NCI-H2171 treated with DMSO at 0.1 percent for 48 hours (cell line): ENCODE measurements around the gene ADCK1.
"Not testable (repeated sequence)": the region's sequence is repeated elsewhere in the genome, so short reads cannot be mapped to it uniquely, and the experiment has no call there.

Source experiments
- DNase-seq: peaks from one replicate; lab custom pipeline; 2025; lab: John Stamatoyannopoulos, UW

The ADCK1 gene

DNA sequence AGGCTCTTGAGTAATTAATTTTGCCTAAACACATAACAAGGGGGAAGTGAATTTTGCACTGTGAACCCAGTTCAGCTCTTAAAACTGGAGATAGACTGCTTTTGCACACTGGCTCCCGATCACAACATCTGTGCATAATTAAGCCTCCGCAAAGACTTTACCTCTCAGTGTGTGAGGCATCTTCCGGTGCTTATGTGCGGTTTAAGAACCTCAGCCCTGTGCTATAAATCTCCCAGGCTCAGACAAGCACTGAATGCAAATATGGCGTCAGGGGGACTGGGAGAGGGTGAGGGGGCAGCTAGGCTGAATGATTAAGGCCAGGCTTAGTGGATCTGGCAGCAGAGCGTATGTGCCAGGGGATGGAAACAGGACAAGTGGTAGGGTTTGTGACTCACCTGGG, 103.3 kb downstream of the ADCK1 start:
- no peak for DNase-seq

DNA sequence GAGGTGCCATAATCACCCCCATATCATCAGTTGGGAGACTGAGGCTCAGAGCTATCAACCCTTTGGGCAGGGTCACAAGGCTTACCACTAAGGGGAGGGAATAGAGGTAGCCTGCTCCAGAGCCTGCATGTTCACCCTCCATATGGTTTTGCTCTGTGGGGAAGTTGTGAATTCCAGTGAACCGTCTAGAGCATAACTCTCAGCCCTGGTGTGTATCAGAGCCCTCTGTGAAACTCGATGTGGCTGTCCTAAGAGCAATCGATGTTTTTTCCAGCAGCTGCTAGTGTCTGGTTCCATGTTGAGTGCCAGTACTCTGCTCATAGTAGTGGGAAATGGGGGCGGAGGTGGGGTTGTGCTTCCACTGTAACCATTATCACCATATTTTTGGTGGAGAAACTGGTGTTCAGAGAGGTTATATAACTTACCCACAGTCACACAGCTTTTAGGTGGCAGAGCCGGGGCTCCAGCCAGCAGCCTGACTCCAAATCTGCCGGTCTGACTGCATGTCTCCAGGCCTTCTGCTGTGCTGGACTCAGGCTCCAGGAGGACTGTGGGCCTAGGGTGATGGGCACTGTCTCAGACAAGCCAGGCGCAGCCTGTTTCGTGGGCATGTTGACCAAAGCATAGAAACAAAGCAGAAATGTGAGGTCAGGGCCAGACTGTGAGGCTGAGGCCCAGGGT, 104.2 kb downstream of the ADCK1 start:
- no peak for DNase-seq

DNA sequence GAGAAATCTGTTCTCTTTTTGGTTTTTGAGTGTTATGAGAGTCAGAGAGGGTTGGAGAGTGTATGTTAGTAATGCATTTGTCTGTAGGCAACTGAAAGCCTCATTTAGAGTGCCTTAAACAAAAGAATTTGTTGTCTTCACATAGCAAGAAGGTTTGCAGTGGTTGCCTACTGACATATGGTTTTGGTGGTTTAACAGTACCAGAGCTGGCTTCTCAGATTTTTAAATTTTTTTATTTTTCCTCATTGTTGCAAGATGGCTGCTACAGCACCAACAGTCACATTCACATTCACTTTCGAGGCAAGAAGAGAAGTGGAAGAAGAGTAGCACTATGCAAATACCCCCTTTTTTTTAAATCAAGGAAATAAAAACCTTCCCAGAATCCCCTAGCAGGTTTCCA, 106.5 kb downstream of the ADCK1 start:
- DNase-seq, result no peak

DNA sequence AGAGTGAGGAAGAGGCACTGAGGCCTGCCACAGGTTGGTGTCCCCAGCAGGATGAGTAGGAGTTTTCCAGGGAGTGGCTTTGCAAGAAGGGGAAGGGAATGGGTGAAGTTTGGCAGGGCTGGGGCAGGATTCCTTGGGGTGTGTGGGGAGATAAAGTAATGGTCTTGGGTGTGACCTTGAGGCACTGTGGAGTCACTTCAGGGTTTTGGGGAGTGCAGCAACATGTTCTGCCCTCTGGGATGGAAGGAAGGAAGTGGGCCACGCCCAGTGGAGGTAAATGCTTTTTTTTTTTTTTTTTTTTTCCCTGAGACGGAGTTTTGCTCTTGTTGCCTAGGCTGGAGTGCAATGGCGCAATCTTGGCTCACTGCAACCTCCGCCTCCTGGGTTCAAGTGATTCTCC, 108.9 kb downstream of the ADCK1 start:
- DNase-seq, result no peak

DNA sequence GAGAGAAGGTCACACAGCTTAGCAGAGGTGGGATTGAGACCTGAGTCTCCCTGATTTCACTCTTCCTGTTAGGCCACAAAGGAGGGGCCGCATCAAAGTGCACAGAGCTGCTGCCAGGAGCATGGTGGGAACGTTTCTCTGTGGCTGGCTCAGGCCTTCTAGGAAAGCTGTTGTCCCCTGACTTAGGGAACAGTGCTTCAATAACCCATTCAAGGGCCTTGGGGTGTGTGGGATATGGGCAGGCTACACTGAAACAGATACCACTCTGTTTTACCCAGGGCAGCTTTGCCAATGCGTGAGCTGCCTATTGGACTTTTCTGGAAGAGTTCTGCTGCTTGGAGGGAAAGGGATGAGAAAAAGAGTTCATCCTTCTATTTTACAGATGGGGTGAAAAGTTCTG, 110.0 kb downstream of the ADCK1 start:
- DNase-seq, result no peak

DNA sequence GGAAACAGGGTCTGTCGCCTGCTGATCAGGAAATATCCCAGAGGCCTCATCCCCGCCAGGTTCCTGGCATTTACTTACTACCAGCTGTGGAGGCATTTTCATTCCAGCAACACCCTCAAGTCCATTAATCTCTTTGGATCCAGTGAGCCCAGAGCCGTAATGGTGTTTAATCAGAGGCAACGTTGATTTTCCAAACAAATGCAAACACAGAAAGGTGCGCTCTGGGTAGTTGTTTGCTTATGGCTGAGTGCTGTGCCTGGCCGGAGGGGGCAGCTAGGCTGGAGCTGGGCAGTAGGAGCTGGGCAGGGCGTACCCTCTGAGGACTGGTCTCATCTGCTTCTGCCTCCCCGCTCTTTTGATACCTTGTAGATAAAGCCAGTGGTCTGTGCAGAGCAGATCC, 110.6 kb downstream of the ADCK1 start:
- DNase-seq, result no peak

DNA sequence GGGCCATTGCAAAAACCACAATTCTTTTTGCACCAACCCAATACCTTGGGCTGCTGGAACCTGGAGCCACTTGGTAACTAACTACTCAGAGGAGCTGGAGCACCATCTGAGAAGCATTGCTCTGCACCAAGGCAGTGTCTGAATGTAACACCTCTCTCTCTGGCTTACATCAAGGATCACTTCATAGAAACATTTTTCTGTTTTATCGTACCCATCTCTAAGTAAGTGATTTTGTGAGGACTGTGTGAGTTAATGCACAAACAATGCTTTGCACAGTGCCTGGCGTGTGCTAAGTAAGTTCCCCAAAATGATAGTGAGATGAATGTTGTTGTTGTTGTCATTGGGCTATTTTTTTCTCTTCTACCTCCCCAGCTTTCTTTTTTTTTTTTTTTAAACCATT, 111.4 kb downstream of the ADCK1 start:
- DNase-seq, result no peak

DNA sequence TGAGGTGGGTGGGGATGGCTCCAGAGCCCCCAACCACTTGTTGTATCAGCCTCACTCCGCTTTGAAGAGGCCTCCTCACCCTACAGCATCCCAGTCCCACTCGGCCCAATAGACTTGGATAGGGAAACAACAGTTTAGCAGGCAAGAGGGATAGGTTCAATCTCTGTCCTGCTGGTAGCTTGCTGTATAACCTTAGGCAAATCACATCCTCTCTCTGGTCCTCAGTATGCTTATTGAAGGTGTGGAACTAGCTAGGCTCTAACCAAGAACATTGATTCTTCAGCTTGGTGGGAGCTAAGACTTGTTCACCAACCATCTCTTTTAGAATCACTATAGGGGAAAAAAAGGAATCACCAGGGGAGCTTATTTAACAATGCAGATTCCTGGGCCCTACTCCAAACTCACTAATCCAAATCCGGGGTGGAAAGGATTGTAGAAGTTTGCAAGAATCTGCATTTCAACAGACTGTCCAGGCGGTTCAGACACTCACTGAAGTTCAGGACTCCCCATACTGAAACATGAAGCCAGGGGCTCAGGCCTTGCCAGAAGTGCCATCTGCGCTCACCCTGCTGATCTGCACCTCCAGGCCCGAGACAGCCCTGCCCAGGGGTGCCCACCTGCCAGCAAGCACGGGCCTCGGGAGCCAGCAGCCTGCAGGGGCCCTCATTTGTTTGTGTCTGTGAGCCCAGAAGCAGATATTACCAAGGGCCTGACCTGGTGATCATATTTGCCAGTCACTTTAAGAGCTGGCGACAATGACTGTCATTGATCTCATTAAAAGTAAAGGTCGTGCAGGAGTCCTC, 113.0 kb downstream of the ADCK1 start:
- DNase-seq, result peak; percentile 40

DNA sequence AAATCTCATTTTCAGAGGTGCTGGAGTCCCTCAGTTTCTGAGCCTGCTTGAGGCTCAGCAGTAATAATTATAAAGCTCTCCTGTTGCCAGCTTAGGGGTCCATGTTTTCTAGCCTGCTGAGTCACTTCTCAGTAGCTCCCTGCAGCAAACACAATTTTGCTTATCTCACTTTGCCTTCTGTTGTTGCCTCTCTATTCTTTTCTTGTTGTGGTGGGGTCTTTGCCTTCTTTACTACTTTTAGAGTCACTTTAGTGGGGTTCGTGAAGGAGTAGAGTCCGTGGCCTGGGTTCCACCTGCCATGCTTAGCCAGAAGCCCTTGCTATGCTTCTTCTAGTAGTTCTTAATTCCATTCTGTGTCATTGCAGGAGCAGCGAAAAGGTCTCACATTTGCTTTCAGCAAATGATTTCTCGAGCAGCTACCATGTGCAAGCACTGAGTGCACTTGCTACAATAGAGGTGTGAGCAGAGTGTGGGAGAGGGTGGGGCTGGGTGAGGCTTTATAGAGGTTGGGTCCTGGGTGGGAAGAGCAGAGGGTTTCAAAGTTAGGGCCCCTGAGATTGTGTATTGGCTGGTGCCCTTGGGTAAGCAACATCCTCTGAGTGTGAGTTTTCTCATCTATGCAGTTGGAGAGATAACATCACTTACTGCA, 114.3 kb downstream of the ADCK1 start:
- no peak for DNase-seq

DNA sequence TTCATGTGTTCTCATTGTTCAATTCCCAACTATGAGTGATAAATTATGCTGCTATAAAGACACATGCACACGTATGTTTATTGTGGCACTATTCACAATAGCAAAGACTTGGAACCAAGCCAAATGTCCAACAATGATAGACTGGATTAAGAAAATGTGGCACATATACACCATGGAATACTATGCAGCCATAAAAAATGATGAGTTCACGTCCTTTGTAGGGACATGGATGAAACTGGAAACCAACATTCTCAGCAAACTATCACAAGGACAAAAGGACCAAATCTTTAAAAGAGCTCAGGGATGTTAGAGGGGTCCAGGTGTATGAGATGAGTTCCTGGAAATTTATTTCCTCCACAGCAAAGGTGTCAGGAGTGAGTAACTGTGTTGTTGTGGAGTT, 115.5 kb downstream of the ADCK1 start:
- not testable (repeated sequence) for DNase-seq

DNA sequence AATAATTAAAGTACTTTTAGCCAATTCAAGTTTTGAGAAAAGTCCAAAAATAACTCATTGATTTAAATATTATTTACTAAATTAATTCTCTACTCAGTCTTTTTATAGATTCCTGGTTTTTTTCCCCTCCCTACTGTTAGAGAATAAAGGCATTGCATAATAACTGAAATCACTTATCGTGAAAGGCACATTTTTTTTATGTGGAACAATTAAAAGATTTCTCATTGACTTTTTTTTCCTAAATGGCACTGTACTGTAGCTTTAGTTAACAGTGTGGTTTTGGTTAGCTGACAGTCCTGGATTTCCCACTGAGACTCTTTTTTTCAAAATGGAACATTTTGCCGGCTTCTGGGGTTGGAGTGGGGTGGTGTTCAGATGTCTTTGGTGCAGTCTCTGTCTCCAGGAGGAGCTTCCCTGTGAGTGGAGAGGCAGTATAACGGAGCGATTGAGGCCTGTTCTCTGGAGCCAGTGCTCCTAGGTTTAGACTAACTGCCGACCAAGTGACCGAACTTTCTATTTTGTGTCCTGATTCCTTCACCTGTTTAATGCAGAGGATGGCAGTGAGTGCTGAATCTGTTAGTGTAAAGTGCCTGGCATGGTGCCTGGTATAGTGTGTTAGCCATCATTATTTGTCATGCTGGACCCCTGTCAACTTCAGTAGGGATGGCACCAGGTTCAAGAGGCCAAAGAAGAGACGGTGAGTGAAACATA, 117.7 kb downstream of the ADCK1 start:
- DNase-seq, result no peak

DNA sequence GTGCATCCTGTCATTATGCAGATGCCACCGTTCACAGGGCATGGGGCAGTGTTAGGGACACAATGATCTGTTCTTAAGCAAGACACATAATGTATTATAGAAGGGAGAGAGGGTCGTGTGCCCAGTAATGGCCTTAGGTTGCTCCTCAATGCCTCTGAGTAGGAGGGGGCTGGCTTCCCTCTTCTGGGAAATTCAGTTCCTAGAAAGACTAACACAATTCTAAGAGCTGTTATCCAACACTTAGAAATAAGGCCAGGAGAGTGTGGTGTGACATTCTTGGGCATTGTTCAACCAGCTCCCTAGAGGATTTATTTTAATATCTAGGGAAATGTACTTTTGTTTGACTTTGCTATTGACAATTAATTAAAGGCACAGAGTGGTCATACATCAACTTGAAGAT, 118.5 kb downstream of the ADCK1 start:
- DNase-seq, result no peak

DNA sequence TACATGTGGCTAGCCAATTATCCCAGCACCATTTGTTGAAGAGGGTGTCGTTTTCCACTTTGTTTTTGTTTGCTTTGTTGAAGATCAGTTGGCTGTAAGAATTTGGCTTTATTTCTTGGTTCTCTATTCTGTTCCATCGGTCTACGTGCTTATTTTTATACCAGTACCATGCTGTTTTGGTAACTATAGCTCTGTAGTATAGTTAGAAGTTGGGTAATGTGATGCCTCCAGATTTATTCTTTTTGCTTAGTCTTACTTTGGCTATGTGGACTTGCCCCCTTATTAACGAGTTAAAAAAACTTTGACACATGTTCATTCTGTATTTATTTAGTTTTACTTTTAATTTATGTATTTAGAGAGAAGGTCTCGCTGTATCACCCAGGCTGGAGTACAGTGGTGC, 120.4 kb downstream of the ADCK1 start:
- DNase-seq, result peak; percentile 81

DNA sequence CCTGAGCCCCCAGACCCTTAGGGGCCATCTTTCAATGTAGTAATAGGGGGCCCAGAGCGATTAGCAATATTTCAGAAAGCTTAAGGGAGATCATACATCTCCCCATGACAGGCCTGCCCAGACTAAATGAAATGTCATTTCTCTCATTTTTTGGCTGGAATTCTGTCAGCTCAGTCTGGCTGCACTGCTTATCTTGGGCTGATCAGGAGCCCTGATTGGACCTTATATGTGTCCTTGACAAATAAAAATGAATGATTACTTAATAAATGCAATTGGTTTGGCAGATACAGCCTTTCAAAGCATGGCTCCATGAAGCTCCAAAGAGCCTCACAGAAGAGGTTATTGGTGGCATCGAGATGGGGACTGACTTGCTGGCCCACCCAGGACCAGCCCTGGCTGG, 121.9 kb downstream of the ADCK1 start:
- DNase-seq, result no peak

DNA sequence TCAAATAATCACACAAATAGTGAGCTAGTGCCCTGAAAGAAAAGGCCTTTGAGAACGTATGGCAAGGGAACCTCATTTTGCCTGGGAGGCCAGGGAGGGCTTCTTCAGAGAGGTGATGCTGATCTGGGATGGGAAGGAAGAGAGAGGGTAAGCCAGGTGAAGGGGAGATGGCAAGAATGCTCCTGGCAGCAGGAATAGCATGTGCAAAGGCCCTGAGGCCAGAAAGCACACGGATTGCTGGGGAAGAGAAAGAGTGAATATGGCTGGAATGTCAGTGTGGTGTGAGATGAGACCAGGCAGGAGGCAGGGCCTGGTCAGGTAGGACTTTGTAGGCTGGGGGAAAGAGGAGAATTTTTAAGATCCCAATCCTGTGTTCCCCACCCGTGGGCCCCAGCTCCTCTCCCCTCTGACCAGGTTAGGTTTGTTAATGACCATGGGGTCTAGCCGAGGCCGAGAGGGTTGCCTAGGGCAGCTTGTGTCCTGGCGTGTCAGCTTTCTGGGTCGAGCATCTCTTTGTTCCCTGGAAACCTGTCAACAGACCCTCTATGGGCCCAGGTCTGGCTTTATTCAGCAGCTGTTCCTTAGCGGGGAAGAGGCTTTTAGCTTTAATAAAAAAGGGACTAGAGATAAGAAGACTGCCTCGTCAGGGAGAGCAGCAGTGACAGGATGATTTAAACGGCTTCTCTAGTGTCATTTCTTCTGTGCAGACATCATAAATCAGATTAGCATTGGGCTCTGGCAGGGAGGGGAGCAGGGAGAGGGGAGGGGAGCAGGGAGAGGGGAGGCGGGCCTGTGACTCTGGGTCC, 123.4 kb downstream of the ADCK1 start:
- no peak for DNase-seq

DNA sequence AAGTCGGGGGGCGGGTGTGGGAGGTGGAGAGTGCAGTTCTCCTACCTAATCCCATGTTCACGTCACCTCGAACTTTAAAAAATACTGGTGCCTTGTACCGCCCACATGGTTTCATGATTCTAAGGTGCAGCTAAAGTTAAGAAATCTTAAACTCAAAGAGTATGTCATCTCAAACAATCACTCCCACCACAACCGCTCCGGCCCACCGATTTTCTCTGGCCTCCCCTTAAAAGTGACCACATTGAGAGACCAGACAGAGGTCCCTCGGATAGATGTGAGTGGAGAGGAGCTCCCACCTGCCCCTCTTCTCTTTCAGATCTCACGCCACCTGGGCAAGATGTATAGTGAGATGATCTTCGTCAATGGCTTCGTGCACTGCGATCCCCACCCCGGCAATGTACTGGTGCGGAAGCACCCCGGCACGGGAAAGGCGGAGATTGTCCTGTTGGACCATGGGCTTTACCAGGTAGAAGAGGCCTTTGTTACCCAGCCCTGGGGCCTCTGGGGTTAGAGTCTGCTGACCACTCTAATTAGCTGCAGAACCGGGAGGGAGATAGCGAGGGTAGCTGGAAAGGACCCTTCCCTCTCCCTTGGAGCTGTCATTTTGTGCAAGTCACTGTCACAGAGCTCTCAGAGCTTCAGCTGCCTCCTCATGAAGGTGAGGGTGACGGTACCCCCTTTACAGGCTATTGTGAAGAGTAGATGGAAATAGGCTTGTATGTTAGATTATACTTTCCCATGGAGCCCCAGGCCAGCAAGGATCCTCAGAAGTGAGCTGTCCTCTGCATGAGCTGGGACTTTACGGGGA, 124.4 kb downstream of the ADCK1 start:
- no peak for DNase-seq

DNA sequence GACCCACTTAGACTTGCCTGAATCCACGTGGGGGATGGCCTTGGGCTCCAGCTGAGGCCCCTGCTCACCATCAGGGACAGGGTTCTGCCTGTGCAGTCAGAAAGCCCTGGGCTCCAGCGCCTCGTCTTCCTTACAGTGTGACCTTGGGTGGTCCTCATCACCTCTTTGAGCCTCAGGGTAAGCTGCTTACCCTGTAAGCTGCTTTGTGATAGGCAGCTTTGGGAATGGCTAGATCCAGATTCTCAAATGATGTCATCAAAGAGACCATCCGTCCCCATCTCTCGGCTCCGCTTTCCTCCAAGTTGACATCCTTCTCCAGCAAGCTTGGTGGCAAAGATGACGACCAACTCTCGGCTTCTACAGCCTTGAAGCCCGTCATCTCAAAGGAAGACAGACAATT, 127.0 kb downstream of the ADCK1 start:
- no peak for DNase-seq

DNA sequence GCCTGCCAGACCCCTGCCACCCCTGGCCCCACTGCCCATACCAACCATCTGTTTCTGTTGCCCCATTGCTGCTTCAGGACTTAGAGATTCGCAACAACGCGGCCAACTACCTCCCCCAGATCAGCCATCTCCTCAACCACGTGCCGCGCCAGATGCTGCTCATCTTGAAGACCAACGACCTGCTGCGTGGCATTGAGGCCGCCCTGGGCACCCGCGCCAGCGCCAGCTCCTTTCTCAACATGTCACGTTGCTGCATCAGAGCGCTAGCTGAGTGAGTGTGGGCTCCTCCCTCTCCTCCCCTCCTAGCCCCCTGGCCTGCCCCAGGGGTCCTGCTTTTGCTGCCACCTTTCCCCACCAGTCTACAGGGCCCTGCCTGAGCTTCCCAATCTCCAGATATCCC, 131.5 kb downstream of the ADCK1 start:
- DNase-seq, result no peak

DNA sequence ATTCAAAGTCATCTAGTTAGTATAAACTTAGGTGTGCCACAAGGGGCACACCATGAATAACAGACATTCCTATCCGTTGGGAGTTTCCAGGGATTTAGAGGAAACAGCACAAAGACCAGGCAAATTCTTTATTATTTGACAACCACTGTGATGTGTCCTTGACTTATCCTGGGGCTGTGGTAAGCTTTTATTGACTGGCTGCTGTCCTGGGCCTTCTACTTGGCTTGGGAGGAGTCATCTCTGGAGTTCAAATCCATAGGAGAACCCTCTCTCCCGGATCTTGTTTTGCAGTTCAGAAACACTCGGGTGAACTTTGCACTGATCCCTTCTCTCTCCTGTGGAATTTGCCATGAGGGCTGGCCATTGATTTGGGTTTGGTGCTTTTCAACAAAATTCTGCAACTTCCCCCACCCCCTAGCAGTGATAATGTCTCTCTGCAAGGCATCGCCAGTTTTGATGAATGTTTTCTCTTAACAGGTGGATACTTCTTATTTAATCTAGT, 136.3 kb downstream of the ADCK1 start:
- no peak for DNase-seq

DNA sequence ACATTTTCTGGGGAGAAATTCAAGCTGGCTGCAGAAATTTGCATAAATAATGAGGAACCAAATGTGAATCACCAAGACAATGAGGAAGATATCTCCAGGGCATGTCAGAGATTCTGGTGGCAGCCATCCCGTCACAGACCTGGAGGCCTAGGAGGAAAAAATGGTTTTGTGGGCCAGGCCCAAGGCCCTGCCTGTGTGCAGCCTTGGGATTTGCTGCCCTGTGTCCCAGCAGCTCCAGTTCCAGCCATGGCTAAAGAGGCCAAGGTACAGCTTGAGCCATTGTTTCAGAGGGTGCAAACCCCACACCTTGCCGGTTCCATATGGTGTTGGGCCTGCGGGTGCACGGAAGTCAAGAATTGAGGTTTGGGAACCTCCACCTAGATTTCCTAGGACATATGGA, 147.5 kb downstream of the ADCK1 start:
- DNase-seq, result no peak
